Measurements from ENCODE around the gene CTBP2.

CTBP2 gene

DNA sequence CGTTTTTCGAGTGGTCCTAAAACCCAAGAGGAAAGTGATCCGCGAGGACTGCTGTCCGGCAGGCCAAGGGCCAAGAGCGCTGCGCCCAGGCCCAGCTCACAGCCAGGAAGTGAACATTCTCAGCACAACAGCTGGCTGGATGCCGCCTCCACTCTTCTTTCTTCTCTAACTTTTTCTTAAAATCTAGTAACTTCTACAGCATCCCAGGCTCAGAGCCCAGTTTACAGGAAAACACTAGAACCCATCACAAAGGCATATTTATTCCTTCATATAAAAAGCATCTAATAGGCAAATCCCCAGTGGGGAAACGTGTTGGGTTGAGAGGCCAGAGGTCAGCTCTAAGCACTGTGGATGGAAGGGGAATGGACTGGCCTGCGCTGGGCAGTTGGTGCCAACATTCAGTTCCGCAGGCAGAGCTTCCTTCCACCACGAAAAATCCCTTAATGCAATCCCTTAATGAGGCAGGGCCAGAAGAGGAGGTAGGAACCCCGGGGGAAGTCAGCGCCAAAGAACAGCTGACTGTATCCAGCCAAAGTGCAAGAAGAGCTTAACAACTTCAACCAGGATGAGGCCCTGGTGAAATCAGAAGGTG, 143.7 kb downstream of the CTBP2 start:
- no peak for DNase-seq

DNA sequence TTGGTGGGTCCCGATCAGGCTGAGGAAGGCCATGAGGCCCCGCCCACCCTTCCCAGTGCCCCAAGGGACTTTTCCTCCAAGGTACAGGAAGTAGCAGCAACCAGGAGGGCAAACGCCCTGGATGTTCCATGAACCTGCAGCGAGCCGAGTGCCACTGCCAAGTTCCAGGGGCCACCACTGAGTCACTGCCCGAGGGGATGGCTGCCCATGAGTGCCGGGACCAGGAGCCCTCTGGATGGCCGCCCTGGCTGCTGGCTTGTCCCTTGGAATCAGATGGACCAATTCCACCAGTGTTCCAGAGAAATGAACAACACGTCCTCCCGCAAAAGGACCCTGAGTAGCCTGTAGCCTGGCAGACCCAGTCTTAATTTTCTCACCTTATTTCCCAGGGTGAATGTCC, 144.2 kb downstream of the CTBP2 start:
- DNase-seq, result no peak

DNA sequence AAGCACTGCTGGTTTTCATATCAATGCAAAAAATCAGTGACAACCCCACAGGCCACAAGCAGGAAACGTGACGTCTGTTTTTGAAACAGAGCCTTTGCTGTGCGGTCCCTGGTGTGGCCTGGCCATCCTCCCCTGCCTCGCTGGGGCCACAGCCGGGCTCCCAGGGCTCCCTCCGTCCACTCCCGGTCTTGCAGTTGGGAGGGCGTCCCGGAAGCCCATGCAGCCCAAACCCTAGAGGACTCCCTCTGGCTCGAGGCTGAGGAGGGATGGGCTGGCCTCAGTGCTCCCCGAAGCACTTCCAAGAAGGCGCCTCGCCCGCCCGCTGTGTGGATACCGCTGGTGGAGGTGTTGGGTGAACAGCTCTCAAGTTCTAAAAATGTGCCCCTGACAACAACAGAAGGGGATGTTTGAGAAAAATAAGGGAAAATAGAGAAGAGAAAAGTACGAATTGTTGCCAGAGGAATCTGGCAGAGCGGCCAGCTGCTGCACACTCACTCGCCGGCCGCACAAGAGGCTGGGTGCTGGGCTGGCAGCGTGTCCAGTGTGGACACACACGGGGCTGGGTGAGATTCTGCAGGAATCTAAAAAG, 144.9 kb downstream of the CTBP2 start:
- no peak for DNase-seq

DNA sequence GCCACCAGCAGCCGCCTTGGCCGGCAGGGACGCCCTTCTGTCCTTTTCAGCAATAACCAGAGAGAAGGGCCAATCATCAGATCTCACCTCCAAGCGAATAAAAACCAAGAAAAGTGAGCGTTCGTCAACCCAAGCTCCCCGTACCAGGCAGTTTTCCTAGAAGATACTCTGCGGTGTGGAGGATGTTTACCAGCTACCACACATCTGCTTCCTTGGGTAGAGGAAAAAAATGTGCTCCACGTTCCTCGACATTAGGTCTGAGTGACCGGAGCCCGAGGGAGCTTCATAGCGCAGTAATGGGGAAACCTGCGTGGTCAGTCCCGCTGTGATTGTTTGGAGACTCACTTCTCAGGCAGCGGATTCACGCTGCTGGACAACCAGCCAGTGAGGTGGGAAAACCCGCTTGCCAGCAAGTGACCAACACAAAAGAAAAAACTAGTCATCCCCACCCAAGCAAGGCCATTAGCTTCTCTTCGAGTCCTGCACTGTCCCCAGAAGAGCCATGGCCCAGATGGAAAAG, 145.5 kb downstream of the CTBP2 start:
- DNase-seq, result no peak

DNA sequence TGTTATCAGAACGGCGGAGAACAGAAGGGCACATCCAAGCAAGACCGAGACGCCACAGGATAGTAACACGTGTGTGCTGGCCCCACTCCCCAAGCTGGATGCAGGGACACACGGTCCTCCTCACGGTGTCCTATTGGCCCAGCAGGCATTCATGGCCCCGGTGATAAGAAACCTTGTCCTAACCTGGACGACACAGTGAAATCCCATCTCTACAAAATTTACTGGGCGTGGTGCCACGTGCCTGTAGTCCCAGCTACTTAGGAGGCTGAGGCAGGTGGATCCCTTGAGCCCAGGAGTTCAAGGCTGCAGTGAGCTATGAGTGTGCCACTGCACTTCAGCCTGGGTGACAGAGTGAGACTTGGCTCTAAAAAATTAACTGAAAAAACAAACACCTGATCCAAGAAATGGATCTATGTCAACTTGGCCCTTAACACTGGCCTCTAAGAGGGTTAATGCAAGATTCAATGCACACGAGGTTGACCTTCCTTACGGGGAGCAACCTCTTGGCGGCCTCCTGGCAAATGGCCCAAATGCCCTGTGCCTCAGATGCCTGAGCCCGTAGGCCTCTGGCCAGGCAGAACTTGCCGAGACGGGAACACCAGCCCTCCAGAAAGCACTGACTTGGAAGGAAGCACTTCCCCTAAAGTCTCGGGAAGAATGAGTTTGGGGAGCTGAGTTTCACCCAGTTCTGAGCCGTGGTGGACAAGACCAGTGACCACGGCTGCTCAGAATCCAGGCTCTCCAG, 146.1 kb downstream of the CTBP2 start:
- no peak for DNase-seq

DNA sequence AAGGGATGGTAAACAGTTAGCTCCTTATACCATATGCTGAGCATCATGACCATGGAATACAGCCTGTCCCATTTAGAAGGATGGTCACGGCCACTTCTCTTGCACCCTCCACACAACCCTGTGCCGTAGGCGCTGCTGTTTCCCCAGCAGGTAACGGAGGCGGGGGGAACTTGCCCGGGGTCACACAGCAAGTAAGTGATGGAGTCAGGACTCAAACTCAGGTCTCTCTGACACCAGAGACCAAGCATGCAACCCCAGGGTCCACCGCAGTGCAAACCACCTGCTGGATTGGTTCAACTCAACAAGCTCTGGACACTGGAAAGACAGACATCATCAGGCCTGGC, 146.9 kb downstream of the CTBP2 start:
- DNase-seq, result no peak

DNA sequence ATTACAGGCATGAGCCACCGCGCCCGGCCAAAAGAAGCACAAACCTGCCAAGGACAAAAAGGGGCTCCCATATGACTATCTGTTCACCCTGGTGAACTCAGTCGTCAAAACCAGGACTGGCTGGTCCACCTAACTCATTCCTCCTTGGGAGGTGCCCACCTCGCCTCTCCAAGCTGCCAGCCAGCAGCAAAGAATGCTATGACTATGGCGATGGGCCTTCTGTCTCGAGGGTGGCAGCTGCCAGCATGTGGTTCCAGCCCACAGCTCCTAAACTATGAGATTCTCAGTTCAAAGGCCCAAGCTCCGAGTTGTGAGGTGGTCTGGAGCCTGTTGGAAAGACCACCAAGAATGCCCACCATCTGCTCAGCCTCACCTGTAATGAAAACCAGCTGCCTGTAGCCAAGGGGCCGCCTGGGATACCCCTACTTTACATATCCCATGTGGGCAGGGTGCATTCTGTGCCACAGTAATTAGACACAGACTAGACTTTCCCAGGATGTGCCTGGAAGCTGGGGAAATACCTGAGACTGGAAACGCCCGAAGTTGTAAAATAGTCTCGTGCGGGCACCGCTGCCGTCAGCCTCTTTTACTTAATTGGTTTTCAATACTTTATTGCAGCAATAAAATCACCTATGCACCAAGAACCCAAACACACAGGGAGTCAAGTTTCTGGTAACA, 147.4 kb downstream of the CTBP2 start:
- no peak for DNase-seq

DNA sequence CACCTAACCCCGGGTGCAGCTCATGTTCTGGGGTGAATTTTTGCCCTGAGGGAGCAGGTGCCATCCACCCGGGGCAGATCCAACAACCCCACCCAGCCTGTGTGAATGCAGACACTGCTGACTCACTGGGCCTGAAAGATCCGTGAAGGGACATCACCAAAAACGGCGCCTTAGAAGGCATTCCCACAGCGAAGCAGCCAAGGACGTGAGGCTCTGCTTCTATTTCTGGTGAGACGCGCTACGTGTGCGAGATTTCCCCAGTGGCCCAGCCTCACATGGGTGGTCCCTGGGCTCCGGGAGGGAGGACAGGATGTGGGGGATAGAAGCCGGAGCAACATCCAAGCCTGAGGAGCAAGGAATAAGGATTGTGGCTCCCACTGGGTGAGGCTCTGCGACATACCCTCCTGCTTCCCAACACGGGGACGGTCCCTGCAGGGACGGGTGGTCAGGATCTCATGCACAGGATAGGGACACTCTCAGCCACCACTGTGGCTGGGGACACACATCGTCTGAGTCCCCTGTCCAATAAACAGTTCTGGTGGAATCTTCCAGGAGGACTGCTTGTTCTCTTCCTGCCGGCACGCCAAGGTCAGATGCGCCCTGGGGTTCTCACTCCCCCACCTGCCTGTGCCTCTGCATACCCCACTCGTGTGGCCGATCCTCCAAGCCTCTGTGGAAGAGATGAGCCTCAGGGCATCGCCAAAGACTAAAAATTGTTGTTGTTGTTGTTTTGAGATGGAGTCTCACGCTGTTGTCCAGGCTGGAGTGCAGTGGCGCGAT, 148.2 kb downstream of the CTBP2 start:
- DNase-seq, result no peak

DNA sequence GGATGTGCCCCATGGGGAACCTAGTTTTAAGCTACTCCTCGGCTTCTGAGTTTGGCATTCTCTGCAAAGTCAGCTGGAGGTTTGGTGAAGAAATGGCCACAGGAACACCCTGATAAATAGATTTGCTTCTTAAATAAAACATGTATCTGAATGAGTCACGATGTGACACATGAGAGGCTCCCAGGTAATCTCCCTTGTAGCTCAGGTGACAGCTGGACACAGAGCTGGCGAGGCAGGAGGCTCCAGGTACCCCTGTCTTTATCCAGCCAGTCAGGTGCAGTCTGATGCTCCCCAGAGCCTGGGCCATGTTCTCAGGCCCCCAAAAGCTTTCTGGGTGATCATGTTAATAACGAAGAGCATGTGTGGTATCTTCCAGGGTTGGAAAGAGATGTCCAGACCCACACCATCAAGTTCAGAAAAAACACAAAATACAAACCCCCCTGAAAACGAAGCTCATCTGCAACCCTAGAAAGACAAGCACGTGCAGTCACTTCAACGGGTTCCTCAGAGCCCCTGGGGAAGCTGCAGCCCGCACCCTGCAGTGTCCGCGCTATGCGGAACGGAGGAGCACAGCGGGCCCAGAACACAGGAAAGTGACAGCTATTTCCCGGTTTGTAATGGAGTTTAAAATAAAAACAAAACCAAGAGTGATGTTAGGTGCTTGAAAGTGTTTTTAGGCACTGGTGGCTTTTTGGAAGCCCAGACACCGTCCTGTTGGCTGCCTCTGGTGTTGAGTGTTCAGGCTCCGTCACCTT, 149.0 kb downstream of the CTBP2 start:
- DNase-seq, result no peak

DNA sequence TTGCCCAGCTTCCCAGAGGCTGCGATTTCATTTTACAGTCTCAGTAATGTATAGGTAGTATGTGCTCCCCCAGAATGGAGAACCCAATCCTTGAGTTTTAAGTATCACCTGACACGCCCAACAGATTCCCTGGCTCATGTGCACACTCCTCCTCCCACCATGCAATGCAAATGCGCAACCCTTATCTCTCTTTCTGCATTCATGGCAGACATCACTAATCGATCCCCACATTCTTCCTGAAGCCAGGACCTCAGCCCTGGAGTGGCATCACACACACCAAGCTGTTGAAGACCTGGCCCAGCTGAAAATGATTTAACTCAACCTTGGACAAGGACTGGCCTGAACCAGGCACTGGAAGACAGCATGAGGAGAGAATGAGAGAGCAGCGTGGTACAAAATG, 150.0 kb downstream of the CTBP2 start:
- no peak for DNase-seq

DNA sequence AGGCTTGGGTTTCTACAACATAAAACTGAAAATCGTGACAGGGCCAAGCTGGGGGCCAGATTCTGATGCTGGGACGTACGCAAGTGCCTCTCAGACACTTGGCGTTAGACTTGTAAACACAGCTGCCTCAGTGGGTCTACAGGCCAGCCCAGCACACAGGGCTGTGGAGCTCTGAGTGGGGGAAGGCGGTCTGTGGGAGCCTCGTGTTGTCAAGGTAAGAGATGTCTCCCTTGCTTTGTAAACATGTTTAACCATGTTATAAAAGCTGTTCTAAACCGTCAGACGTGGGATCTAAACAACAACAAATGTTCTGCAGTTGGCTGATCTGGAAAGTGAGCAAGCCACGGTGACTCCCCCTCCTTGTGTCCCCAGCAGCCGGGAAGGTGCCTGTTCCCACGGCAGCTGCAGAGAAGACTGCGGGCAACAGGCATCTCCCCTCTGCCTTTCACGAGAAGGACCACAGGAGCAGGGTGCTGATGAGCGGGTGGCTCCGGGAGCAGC, 150.7 kb downstream of the CTBP2 start:
- DNase-seq, result no peak

DNA sequence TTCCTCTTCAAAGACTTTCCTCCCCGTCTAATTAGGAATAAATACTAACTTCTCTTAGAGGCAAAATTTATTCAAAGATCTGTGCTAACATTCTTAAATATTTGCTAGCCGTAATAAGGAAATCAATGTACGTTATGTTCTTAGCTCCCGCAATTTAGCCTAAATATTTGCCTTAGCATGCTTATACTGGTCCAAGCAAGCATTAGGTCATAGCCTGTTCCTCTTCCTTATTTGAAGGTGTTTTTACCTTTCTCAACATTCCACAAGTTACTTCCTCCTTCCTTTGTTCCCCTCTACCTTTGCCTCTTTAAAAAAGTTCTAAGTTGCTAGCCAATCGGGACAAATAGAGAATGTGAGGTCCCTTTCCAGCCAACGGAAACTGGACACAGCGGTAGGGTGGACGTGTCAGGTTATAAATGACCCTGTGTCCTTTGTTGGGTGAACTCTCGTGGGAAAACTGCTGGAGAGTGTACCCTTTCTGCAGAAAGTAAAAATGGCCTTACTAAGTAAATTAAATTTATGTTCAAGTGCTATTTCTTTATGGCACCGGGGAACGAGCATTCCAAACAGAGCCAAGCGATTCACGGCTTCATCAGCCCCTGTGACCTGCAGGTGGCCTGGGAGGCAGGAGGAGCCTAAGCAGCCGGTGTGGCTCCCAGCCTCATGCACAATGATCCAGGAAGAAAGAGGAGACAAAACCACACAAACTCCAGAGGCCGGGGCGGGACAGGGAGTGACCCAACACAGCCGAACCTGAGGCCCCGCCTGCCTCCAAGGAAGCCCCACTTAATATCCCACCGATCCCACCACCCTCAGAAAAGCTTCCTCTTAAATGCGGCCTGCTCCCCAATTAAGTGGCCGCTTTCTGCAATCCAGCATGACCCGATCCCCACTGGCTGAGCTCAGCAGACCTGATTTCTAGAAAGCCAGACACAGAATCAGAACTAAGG, 151.4 kb downstream of the CTBP2 start:
- no peak for DNase-seq

DNA sequence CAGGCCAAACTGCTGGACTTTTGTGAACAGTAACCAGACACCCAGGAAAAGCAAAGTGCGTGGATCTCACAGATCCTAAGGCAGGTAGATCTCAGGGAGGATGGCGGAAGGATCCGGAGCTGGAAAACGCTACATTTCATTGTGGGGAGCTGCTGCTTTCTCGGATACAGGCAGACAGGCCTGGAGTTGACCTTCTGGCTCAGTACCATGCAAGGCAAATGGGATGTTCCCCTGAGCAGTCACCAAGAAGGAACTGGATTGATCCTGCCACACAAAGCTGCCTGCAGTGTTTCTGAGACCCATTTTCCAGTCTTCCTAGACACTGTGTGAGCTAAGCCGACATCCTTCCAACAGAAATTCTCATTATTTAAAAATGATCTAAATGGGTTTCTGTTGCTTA, 152.9 kb downstream of the CTBP2 start:
- DNase-seq, result no peak

DNA sequence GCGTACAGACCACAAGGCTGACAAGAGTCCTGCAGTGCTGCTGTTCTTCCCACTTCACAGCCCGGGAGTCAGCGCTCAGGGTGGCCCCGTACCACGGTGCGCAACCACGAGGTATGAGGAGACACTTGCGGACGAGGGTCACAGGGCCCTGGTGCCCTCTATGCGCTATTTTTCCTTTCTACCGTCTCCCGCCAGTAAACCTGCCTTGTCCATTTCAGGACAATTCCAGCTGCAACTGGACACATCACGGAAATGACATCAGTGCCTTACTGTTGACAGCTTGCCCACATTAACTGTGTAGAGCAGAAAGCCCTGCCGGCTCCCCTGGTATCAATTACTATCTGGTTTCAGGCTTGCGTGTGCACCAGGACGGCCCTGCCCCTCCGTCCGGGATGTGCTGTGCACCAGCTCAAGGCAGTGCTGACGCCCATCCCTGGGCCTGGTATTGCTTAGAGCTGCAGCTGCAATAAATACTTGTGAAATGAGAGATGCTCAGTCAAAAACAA, 153.4 kb downstream of the CTBP2 start:
- no peak for DNase-seq

DNA sequence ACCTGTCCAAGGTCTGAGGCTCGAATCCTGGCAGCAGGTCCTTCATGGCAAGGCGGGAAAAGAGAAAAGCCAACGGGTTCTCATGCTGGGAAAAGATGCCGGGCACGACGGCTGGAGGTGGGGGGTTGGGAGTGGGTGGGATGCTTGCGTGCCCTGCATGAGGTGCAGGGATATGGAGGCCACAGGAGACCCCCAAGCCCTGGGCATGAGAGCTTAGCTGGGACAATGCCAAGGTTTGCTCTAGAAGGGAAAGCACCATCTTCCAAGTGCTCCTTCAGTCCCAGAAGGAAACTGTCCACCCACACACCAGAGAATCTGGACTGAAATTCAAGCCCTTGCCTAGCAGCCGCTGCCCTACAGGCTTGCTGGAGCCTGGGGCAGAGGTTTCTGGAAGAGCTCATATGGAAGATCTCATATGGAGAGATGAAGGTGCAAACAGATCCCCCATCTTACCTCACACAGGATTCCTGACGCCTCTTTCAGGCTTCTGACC, 154.1 kb downstream of the CTBP2 start:
- no peak for DNase-seq

DNA sequence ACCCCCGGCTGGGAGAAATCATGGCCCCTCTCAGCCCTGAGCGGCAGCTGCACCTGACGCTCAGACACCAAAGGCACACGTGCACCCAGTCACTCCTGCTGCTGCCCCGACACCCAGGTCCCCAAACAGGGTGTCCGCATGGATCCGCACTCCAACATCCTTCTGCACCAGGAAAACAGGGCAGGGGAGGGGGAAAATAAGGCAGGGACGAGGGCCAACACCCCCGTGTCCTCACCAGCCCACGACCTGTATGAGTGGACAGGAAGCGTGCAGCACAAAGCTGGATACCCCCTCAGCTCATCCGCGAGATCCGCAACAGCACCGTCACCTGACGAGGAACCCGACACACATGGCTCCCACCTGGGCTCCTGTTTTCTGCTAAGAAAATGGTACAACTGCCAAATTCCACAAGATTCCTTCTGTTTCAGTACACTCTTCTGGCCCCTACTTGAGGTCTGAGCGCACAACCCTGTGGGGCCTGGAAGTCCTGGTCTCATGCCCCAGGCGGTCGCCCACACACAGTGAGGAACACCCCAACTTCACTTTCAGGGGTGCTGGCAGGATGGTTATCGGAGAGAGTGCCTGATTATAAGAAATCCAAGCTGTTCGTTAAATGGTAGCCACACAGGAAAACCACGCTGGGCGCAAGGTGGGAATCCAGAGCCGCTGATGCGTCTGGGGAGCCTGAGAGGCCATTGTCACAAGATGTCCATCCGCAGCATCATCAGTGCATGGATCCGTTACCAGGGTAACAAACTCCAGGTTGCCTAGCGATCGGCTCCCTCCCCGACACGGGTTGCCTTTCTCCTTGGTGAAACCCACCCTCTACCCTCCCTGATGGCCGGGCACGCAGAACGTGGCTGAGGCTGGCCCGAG, 154.8 kb downstream of the CTBP2 start:
- no peak for DNase-seq

DNA sequence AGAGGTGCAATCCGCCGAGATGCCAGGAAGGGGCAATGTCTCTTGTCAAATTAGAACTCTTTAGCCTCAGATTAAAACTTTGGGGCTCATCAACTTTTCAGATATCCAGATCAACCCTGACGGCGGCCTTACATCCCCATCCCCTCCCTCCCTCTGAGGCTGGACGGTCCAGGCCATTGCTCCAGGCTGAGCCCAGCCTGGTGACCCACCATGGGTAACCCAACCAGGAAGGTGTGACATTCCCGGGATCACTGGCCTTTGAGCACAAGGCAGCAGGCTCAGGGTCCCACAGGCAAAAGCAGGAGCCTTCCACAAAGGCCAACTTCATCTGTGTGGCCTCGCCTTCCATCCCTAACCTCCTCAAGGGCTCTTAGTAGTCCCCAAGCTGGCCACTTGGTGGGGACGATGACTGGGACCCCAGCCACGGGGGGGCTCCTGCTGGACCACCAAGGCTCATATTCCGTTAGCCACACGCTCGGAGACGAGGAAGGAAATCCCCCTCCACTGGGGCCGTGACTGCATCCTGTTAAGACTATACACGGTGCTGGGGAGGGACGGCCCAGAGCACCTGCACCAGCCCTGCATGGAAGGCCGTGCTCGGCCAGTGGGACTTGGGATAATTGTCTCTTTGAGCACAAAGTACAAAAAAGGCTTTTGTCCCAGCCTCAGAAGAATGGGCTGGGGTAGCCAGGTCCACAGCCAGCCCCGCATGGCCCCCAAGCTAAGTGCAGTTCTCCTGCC, 155.6 kb downstream of the CTBP2 start:
- DNase-seq, result no peak

DNA sequence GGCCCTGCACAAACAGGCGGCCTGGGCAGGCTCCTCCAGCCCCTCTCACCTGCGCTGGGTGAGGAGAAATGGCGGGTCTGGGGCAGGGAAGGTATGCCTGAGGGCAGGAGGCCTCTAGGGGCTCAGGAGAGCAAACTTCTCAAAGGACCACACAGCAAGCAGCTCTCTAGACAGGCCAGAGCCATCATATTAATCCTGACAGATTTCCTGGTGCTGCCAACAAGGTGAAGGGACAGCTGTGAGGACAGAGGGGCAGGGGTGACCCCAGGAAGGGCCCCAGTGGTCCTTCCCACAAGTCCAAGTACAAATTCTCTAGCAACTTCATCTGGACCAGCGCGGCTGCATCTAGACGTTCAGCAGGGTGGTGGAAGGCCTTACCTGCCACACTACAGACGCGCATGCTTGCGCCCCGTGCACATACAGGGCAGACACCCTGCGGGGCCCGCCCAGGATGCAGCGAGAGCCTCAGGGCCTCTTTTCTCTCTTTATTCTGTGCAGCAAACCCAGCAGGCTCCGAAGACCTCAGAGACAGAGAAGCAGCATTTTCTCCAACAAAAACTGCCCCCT, 156.4 kb downstream of the CTBP2 start:
- DNase-seq, result no peak

Measured in stimulated activated CD4-positive, alpha-beta T cell treated with anti-CD3 and anti-CD28 coated beads, Interleukin-2, amount 100 ng/mL, for 48 hours (primary cell).